ENCODE measurements around the gene PTPN11. TPM values are rescaled to one million over a fixed set of nuclear protein-coding genes. Genes with fewer than 3 reads are reported as not detected.

PTPN11 gene
- total and polyA plus RNA-seq, 2 donors (not counting 3 experiments of a cell fraction or from before 2014, with no cell fraction given), result 36.5 to 107 TPM

GRCh38 chr12:112418273-112418607 lies 507 bp upstream of the PTPN11 start:
- BruUV-seq (replicated peaks), result TSS peak; percentile 96
- dilution Hi-C loops (cut with MboI; ENCODE audit: extremely low pct_ligation_motif_present, low sequenced_read_pairs) (no loop called here), intact Hi-C loops (cut with micrococcal nuclease) (loop anchor here (1.0 to 10.0 kb wide), 2 partner anchors 9 to 573 kb away; partner anchors contain the start of genes MAPKAPK5 and RPL6)
- FAIRE-seq (no peak), DNase-seq (ENCODE audit: low read depth, low spot score) (no peak)
- H3K27ac ChIP-seq (ENCODE audit: insufficient read depth, low read depth, low read length), result peak overlapping the region; percentile 91
- H3K79me2 ChIP-seq (ENCODE audit: control insufficient read depth, insufficient read depth, low read length), result peaks cover 42% of the 10 kb centered on the region
- peaks cover 10% of the 10 kb centered on the region for H4K20me1 ChIP-seq (replicated peaks; ENCODE audit: control insufficient read depth, extremely low read depth, insufficient read depth, low read length)
- peak overlapping the region; percentile 98 for H3K9ac ChIP-seq (replicated peaks; ENCODE audit: extremely low read depth, insufficient read depth, low read length)
- H3K9me3 ChIP-seq (replicated peaks; ENCODE audit: control insufficient read depth, insufficient read depth, low read length), result no peaks in the 10 kb centered on the region
- no peaks in the 10 kb centered on the region for H3K36me3 ChIP-seq (ENCODE audit: control insufficient read depth in 2 of 2, extremely low read depth in 1 of 2, insufficient read depth in 2 of 2, low read length in 2 of 2)
- peak overlapping the region; percentile 45 for H2AFZ ChIP-seq (ENCODE audit: low read depth, low read length)
- peak overlapping the region; percentile 55 for H3K4me2 ChIP-seq (ENCODE audit: insufficient read depth, low read length)
- H3K9me1 ChIP-seq (replicated peaks; ENCODE audit: control insufficient read depth, extremely low read depth, insufficient read depth, low read length), result no peaks in the 10 kb centered on the region
- no peak for TF ChIP-seq JUN (IDR thresholded peaks at IDR 0.05; ENCODE audit: borderline replicate concordance, insufficient read depth, insufficient read length, low read depth)
- TF ChIP-seq, protein P1, sequence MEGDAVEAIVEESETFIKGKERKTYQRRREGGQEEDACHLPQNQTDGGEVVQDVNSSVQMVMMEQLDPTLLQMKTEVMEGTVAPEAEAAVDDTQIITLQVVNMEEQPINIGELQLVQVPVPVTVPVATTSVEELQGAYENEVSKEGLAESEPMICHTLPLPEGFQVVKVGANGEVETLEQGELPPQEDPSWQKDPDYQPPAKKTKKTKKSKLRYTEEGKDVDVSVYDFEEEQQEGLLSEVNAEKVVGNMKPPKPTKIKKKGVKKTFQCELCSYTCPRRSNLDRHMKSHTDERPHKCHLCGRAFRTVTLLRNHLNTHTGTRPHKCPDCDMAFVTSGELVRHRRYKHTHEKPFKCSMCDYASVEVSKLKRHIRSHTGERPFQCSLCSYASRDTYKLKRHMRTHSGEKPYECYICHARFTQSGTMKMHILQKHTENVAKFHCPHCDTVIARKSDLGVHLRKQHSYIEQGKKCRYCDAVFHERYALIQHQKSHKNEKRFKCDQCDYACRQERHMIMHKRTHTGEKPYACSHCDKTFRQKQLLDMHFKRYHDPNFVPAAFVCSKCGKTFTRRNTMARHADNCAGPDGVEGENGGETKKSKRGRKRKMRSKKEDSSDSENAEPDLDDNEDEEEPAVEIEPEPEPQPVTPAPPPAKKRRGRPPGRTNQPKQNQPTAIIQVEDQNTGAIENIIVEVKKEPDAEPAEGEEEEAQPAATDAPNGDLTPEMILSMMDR (IDR thresholded peaks at IDR 0.05; ENCODE audit: extremely low read depth in 1 of 2, insufficient read depth in 1 of 2, low read depth in 1 of 2, low read length in 2 of 2), result no peak
- TF ChIP-seq, protein P2, sequence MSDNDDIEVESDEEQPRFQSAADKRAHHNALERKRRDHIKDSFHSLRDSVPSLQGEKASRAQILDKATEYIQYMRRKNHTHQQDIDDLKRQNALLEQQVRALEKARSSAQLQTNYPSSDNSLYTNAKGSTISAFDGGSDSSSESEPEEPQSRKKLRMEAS (IDR thresholded peaks at IDR 0.05; ENCODE audit: insufficient read depth, insufficient read length), result no peak
- CTCF ChIA-PET, result no interaction called here
- H3K4me1 ChIP-seq (ENCODE audit: control insufficient read depth, extremely low read depth, insufficient read depth, low read length), result peaks cover 21% of the 10 kb centered on the region
- peaks cover 0 to 4% of the 10 kb centered on the region in 2 experiments for H3K27me3 ChIP-seq (ENCODE audit: control insufficient read depth in 2 of 2, insufficient read depth in 2 of 2, low read length in 2 of 2)
- H3K4me3 ChIP-seq (replicated peaks in 1 of 3; ENCODE audit: insufficient read depth in 1 of 3, low read depth in 1 of 3, low read length in 3 of 3), result peak overlapping the region; percentile 47 to 98 (median 78)
- POLR2A ChIA-PET, result no interaction called here
